CD14-positive monocyte (primary cell): Measurements from ENCODE around the gene THUMPD2. TPM values are rescaled to one million over a fixed set of nuclear protein-coding genes. Genes with fewer than 3 reads are reported as not detected.

Experiments
- DNase-seq, 3 donors: peaks; one replicate each; pipeline ENCODE4 v3.0.0-alpha.2; 2011 to 2022
- H2AFZ ChIP-seq: 2 replicates; pipeline ENCODE4 v1.6.0; 2012; ENCODE audit warnings: mild to moderate bottlenecking, low read depth, low read length, inconsistent platforms; ENCODE audit not compliant: insufficient read depth, poor library complexity, severe bottlenecking
- H3K27ac ChIP-seq, 2 donors: 1 replicate in 1 of 2; 2 replicates in 1 of 2; pipeline ENCODE4 v1.5.1; 2012 to 2013; ENCODE audit warnings: low read length in 2 of 2, control low read depth in 1 of 2, inconsistent platforms in 1 of 2, low read depth in 1 of 2, mild to moderate bottlenecking in 1 of 2
- H3K27me3 ChIP-seq, 2 donors: one replicate each; pipeline versions ENCODE4 v1.6.0 to v1.6.1; 2011 to 2013; ENCODE audit warnings: low read length in 2 of 2; ENCODE audit not compliant: control insufficient read depth in 2 of 2, insufficient read depth in 2 of 2
- H3K36me3 ChIP-seq, 2 donors: replicated peaks in 1 of 2; 1 replicate in 1 of 2; 2 replicates in 1 of 2; pipeline versions ENCODE4 v1.5.1 to v1.6.1; 2012 to 2013; ENCODE audit warnings: low read length in 2 of 2, control low read depth in 1 of 2, inconsistent platforms in 1 of 2, mild to moderate bottlenecking in 1 of 2; ENCODE audit not compliant: insufficient read depth in 2 of 2, control insufficient read depth in 1 of 2
- H3K4me1 ChIP-seq, 2 donors: 1 replicate in 1 of 2; 2 replicates in 1 of 2; pipeline versions ENCODE4 v1.5.1 to v1.6.1; 2012 to 2013; ENCODE audit warnings: low read length in 2 of 2, control low read depth in 1 of 2, inconsistent platforms in 1 of 2, mild to moderate bottlenecking in 1 of 2, moderate library complexity in 1 of 2; ENCODE audit not compliant: insufficient read depth in 2 of 2, control insufficient read depth in 1 of 2
- H3K4me2 ChIP-seq: replicated peaks from 2 replicates; pipeline ENCODE3; 2012; ENCODE audit warnings: low read length, moderate library complexity, mild to moderate bottlenecking; ENCODE audit not compliant: poor library complexity, severe bottlenecking; ENCODE audit errors: extremely low read depth
- H3K4me3 ChIP-seq, 3 experiments: fragments of 200-600 bp in 1 of 3; sonication (generic) in 1 of 3; replicated peaks in 1 of 3; 1 replicate in 2 of 3; 2 replicates in 1 of 3; pipeline ENCODE4 v1.5.1; 2011 to 2013; ENCODE audit warnings: low read length in 3 of 3, mild to moderate bottlenecking in 3 of 3, control low read depth in 2 of 3, low read depth in 2 of 3, inconsistent platforms in 1 of 3, moderate library complexity in 1 of 3
- H3K79me2 ChIP-seq: 2 replicates; pipeline ENCODE4 v1.6.0; 2012; ENCODE audit warnings: mild to moderate bottlenecking, control low read depth, inconsistent platforms, low read length, moderate library complexity; ENCODE audit not compliant: insufficient read depth
- H3K9ac ChIP-seq: 2 replicates; pipeline ENCODE4 v1.6.0; 2017; ENCODE audit warnings: low read length, mild to moderate bottlenecking; ENCODE audit not compliant: insufficient read depth, poor library complexity, severe bottlenecking
- H3K9me3 ChIP-seq, 2 donors: replicated peaks in 1 of 2; 1 replicate in 1 of 2; 2 replicates in 1 of 2; pipeline versions ENCODE4 v1.5.1 to v1.6.1; 2012 to 2013; ENCODE audit warnings: low read length in 2 of 2, control low read depth in 1 of 2; ENCODE audit not compliant: control insufficient read depth in 1 of 2, insufficient read depth in 1 of 2
- H4K20me1 ChIP-seq: 2 replicates; pipeline ENCODE4 v1.6.0; 2012; ENCODE audit warnings: mild to moderate bottlenecking, low read length, control low read depth, moderate library complexity; ENCODE audit not compliant: insufficient read depth
- H3K27ac Mint-ChIP-seq, 7 donors: one replicate each; pipeline ENCODE4 v1.8.0; 2020; ENCODE audit warnings: mild to moderate bottlenecking in 7 of 7, mixed read lengths in 7 of 7, moderate library complexity in 6 of 7, inconsistent platforms in 2 of 7
- H3K27me3 Mint-ChIP-seq, 3 donors: one replicate each; pipeline ENCODE4 v1.8.0; 2021 to 2022; ENCODE audit warnings: low read depth in 3 of 3, mild to moderate bottlenecking in 3 of 3, mixed read lengths in 3 of 3, moderate library complexity in 3 of 3, inconsistent platforms in 1 of 3
- H3K36me3 Mint-ChIP-seq, 2 donors: one replicate each; pipeline ENCODE4 v1.8.0; 2020; ENCODE audit warnings: mixed read lengths in 2 of 2, inconsistent platforms in 1 of 2, mild to moderate bottlenecking in 1 of 2
- H3K4me1 Mint-ChIP-seq: one replicate; pipeline ENCODE4 v1.8.0; 2020; ENCODE audit warnings: mild to moderate bottlenecking, mixed read lengths
- H3K4me3 Mint-ChIP-seq, 2 donors: one replicate each; pipeline ENCODE4 v1.8.0; 2020; ENCODE audit warnings: mild to moderate bottlenecking in 2 of 2, mixed read lengths in 2 of 2, moderate library complexity in 1 of 2
- H3K9me3 Mint-ChIP-seq, 7 donors: one replicate each; pipeline ENCODE4 v1.8.0; 2020 to 2022; ENCODE audit warnings: mixed read lengths in 7 of 7, mild to moderate bottlenecking in 6 of 7, moderate library complexity in 6 of 7, inconsistent platforms in 2 of 7
- CTCF ChIP-seq: fragments of 200-600 bp; IDR thresholded peaks from one replicate; pipeline ENCODE4 v1.8.0; 2022; ENCODE audit warnings: antibody characterized with exemption, mild to moderate bottlenecking
- WGBS: methylation state at CpG from one replicate; pipeline ENCODE4 v1.1.5; 2013; ENCODE audit warnings: missing lambda C conversion rate; ENCODE audit not compliant: insufficient coverage; 5-methylcytosine and 5-hydroxymethylcytosine counted together
- intact Hi-C, 2 donors: fragments of 100-400 bp; cut with micrococcal nuclease; formaldehyde crosslinking; loops; one replicate each; pipeline versions ENCODE4 v1.15.0 to v1.15.1; 2023
- polyA plus RNA-seq, 3 donors: library from polyadenylated mRNA; depleted of rRNA in 1 of 3; unstranded in 2 of 3; stranded (reverse) in 1 of 3; fragments of 300-500 nt in 2 of 3; fragments of >200 nt in 1 of 3; fragmentation: Illumina TruSeq in 2 of 3; gene quantifications; 1 replicate in 2 of 3; 2 replicates in 1 of 3; pipeline ENCODE4 v1.2.3, GENCODE V29; 2012 to 2021

Gene THUMPD2
- polyA plus RNA-seq, 3 donors: 2.8 to 5.9 (median 4.2) TPM

GRCh38 chr2:39755466-39755865 is 23.6 kb downstream of the THUMPD2 start:
- Mint-ChIP-seq H3K27me3 (peaks cover 0 to 2% (median 0%) of the 10 kb centered on the region in 3 donors), H3K4me3 (no peak overlapping the region), H3K27ac (no peak overlapping the region), H3K36me3 (peaks cover 72 to 85% of the 10 kb centered on the region in 2 donors), H3K4me1 (peaks cover 5% of the 10 kb centered on the region), H3K9me3 (no peaks in the 10 kb centered on the region)
- no peaks in the 10 kb centered on the region for H3K9me3 ChIP-seq
- H3K9ac ChIP-seq: no peak overlapping the region
- intact Hi-C loops: no loop called here
- no peak overlapping the region for H3K27ac ChIP-seq
- no peak overlapping the region for H2AFZ ChIP-seq
- H3K4me2 ChIP-seq: no peak overlapping the region
- no peaks in the 10 kb centered on the region for H3K4me1 ChIP-seq
- H3K36me3 ChIP-seq: peaks cover 78 to 93% of the 10 kb centered on the region in 2 donors
- H4K20me1 ChIP-seq: no peaks in the 10 kb centered on the region
- TF ChIP-seq CTCF: no peak
- H3K79me2 ChIP-seq: no peaks in the 10 kb centered on the region
- H3K4me3 ChIP-seq: no peak overlapping the region
- no peak for DNase-seq
- no CpG with 5 or more reads among the region's 1 CpG for WGBS
- no peaks in the 10 kb centered on the region for H3K27me3 ChIP-seq

GRCh38 chr2:39743269-39743776 is 35.7 kb downstream of the THUMPD2 start:
- intact Hi-C loops: no loop called here
- Mint-ChIP-seq H3K27ac (peak overlapping the region in 6 of 7 donors; percentile 32 to 79 (median 58)), H3K27me3 (no peaks in the 10 kb centered on the region), H3K36me3 (peaks cover 55 to 65% of the 10 kb centered on the region in 2 donors), H3K4me3 (no peak overlapping the region), H3K4me1 (peaks cover 3% of the 10 kb centered on the region), H3K9me3 (no peaks in the 10 kb centered on the region)
- H3K4me1 ChIP-seq: no peaks in the 10 kb centered on the region
- H3K79me2 ChIP-seq: no peaks in the 10 kb centered on the region
- no peak overlapping the region for H3K27ac ChIP-seq
- no peak overlapping the region for H3K9ac ChIP-seq
- H4K20me1 ChIP-seq: no peaks in the 10 kb centered on the region
- 50% methylated on average over 1 of the region's 1 CpG for WGBS
- H3K4me2 ChIP-seq: no peak overlapping the region
- H3K4me3 ChIP-seq: no peak overlapping the region
- no peak for TF ChIP-seq CTCF
- DNase-seq: no peak
- no peaks in the 10 kb centered on the region for H3K9me3 ChIP-seq
- no peak overlapping the region for H2AFZ ChIP-seq
- no peaks in the 10 kb centered on the region for H3K27me3 ChIP-seq
- H3K36me3 ChIP-seq: peaks cover 50 to 72% of the 10 kb centered on the region in 2 donors
